NCI-H2107 treated with DMSO at 0.1 percent for 48 hours (cell line): Measurements from ENCODE around the gene AXIN1.
"Not testable (repeated sequence)": the region's sequence is repeated elsewhere in the genome, so short reads cannot be mapped to it uniquely, and the experiment has no call there.

Source experiments
- DNase-seq: peaks from one replicate; lab custom pipeline; 2025; ENCODE audit not compliant: unreplicated experiment; lab: John Stamatoyannopoulos, UW

AXIN1 gene

DNA sequence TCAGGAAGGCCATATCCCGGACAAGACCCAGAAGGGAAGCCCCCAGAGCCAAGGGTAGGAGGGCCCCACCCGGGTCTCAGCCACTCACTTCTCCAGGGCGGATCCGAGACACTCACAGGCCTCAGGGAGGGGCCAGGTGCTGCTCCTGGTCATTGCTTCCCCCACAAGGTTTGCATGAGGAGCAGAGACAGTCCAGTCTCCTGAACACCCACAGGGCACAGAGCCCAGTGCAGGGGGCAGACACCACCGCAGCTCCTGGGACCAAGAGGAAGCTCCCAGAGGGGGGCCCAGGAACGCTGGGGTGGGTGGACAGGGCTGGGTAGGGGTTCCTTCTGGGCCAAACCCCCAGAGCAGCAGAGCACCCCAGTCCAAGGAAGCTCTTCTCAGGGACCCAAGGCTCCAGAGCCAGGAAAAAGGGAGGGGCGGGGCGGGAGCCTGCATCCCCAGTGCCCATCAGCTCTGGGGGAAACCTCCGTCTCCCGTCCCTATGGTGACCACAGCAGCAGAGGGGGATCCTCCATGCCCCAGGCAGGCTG lies 18.5 kb upstream of the AXIN1 start:
- DNase-seq = no peak

- peak; percentile 83 for DNase-seq
These were observed 17.9 kb upstream of the AXIN1 start, which contains the start of gene MRPL28 for GRCh38 chr16:370443-370842. Gene MRPL28, minus strand, starts transcription at chr16:370538. Its CDS starts 320 bp downstream, at chr16:370218.

DNA sequence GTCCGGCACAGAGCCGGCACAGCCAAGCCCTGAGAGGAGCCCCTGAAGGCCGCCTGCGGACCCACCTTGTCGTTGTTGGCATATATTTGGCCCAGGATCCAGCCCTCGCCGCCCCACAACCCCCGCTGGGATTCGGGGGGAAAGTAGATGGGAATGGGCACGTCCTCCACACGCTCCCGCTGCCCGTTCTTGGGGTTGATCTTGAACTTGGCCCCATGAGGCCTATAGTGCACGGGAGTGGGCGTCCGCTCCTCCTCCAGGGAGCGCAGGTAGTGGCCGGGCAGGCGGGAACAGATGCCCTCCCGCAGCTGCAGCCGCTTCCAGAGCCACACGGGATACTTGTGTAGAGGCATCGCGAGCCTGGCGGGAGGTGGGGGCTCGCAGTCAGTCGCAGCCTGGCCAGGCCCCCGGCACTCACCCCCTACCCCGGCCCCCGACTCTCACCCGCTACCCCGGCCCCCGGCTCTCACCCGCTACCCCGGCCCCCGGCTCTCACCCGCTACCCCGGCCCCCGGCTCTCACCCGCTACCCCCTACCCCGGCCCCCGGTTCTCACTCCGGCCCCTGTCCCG lies 17.4 kb upstream of the AXIN1 start:
- no peak for DNase-seq

DNA sequence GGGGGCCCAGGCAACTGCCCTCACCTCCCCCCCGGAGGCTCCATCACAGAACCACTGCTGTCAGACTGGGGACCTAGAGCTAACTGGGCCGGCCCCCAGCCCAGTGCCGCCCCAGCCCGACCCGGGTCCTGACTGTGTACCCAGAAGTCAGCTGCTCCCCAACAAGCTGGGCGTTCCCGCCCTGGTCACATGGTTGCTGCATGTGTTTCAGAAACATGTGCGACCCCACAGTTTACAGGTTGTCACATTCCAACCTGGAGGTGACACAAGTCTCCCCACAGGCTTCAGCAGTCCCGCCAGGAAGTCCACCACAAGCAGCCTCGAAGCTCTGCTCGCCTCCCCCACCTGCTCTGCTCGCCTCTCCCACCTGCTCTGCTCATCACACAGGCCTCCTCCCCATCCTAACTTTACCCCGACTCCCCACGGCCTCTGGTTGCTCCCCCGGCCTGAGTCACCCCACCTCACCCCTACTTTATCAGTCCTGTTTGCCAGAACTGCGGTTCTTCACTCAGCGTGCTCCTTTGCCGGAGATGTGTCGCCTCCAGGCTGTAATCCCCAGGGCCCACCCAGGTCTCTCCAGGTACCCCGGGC lies 16.8 kb upstream of the AXIN1 start:
- no peak for DNase-seq

DNA sequence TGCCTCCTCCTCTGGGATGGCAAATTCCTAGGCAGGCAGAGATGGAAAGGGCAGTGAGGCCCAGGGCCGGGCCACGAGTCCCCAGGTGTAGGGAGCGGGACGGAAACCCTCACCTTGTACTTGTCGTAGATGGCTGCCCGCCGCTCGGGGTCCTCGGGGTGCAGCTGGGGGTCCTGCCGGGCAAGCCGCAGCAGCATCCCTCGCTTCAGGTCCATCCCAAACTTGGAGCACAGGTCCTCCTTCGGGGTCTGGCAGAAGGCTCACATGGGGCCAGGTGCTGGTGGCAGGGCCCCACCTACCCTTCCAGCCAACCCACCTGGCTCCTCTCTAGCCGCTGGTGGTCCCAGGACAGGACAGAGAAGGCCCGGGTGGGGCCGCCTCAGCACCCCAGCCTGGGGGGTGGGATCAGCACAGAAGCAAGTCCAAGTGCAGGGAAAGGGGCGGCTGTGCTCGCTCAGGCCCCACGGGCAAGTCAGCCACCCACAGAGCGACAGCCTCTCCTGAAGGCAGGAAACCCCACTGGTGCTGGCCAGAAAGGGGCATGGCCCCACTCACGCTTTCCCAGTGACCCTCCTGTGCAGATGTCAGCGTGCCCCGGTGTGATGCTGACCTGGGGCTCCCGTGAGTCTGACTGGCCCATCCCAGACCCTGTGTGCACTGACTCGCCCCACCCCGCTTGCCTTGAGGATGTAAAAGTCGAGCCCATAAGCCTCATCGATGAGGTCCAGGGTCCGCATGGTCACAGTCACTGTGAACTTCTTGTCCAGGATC lies 16.1 kb upstream of the AXIN1 start:
- DNase-seq = no peak

GRCh38 chr16:367333-367903 lies 14.9 kb upstream of the AXIN1 start:
- DNase-seq = no peak

GRCh38 chr16:366476-366875 lies 14.0 kb upstream of the AXIN1 start:
- no peak for DNase-seq

DNA sequence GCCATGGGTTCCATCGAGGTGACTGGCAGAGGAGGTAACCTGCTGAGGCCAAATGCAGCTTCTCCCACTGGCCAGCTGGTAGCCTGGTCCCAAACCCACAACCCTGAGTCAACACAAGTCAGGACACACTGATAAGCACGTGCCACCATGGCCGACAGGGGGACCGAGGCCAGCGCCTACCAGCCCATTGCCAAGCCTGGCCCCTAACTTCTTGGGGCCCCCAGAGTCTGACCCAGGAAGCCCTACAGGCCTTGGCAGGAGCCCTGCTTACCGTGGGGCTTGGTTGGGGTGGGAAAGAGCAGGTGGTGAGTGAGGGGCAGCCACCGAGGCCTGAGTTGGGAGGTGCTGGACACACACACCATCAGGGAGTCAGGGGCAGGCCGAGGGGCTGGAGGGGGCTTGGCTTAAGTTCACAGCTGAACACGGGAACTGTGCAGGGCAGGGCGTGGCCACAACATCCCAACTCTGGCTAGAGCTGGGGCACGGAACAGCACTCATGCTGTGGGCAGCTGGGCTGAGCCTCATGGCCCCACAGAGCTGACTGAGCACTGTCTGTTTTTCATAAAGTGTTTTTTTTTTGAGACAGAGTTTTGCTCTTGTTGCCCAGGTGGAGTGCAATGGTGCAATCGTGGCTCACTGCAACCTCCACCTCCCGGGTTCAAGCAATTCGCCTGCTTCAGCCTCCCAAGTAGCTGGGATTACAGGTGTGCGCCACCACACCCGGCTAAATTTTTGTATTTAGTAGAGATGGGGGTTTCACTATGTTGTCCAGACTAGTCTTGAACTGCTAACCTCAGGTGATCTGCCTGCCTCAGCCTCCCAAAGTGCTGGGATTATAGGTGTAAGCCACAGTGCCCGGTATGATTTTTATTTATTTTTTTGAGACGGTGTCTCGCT lies 12.3 kb upstream of the AXIN1 start:
- no peak for DNase-seq

GRCh38 chr16:363766-364490 lies 11.4 kb upstream of the AXIN1 start:
- no peak for DNase-seq

GRCh38 chr16:363110-363765 lies 10.7 kb upstream of the AXIN1 start:
- DNase-seq = no peak

DNA sequence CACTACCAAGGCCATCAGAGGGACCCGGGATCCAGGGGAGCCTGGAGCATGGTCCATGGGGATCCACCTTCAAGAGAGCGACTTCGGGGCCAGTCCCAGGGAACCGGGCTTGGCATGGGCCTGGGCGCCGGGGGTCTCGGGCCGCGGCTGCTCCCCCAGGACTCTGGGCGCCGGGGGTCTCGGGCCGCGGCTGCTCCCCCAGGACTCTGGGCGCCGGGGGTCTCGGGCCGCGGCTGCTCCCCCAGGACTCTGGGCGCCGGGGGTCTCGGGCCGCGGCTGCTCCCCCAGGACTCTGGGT lies 10.1 kb upstream of the AXIN1 start:
- DNase-seq = not testable (repeated sequence)

DNA sequence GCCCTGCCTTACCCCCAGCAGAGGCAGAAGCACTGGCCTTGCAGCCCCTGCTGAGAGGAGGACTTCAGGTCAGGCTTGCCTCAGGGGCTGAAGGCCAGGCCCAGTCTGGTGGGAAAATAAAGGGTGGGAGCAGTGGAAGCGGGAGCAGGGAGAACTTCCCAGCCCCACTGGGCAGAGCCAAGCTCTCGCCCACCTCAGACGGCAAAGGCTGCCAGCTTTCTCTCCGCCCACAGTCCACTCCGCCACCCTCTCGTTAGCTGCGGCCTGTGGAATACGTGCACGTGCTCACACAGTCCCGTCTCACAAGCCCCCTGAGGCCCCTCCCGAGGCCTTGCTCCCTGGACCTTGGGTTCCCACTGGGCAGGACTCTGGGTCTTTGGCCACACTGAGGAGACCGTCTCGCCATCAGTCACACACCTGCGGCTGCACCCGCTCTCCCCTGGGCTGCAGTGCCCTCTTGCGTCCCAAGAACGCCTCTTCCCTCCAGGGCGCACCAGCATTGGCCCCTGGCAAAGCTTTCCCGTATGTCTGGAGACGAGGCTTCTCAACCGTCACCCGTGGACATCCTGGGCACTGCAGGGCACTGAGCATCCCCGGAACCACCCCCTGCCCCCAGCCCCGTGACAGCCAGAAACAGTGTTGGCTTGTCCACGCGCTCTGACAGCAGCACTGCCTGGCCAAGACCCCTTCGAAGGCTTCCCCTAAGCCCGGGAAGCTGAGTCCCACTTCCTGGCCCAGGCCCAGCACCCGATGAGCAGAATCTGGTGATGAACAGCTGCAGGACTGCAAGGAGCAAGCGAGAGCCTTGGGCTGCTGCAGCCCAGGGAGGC lies 9.6 kb upstream of the AXIN1 start:
- peak; percentile 73 for DNase-seq

DNA sequence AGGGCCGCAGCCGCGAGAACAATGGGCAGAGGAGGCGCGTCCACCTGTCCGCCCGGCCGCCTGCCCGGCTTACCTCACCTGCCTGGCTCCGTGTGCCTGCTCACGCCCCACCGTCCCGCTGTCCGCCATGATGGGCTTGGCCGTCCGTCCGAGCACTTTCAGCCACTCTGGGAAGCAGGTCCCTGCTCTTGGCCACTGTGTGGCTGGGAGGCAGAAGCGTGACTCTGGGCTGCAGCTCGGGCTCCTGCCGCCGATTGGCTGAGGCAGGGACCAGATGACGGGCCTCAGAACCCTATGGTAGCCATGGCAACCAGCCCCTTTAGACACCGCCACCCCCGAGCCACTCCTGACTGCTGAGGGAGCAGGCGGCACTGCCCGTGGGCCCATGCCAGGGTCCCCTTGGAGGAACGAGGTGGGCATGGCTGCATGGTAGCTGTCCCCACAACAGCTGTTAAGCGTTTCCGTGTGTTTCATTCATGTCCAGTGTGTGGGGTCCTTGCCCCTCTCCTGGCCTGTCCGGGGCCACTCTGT lies 8.9 kb upstream of the AXIN1 start:
- DNase-seq = no peak

- DNase-seq = no peak
These were observed 8.3 kb upstream of the AXIN1 start for GRCh38 chr16:360698-361336.

DNA sequence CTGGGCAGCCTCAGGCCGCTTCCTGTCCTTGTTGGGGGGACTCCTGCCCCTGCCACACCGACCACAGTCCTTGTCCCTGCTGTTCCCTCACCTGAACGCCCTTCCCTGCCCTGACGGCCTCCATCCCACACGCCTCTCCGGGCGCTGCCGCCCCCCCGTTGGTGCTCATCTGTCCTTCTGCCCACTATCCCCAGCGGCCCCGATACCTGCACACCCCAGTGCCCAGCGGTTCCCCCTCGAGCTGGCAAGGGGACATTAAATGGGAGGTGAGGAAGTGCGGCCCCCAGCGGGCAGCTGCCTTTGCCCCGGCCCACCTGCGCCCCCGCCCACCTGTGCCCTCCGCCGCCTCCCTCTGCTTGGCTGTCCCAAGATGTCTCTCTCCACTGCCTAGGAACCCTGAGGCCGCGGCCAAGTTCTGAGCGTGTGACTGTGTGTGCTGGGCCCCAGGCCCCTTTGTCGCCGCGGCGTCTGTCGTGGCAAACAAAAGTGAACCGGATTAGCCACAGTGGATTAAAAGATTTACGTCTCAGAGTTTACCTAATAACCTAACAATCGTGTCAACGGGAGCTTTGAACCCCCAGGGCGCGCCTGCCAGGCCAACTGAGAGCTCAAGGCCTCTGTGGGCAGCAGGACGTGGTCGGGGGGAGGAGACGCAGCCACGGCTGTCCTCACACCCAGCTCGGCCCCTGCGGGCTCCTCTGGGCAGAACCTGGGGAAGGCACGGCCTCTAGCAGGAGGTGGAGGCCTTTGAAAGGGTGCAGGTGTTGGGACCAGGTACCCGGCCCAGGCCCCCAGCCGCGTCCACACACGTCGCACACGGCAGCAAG lies 7.6 kb upstream of the AXIN1 start:
- DNase-seq = no peak

DNA sequence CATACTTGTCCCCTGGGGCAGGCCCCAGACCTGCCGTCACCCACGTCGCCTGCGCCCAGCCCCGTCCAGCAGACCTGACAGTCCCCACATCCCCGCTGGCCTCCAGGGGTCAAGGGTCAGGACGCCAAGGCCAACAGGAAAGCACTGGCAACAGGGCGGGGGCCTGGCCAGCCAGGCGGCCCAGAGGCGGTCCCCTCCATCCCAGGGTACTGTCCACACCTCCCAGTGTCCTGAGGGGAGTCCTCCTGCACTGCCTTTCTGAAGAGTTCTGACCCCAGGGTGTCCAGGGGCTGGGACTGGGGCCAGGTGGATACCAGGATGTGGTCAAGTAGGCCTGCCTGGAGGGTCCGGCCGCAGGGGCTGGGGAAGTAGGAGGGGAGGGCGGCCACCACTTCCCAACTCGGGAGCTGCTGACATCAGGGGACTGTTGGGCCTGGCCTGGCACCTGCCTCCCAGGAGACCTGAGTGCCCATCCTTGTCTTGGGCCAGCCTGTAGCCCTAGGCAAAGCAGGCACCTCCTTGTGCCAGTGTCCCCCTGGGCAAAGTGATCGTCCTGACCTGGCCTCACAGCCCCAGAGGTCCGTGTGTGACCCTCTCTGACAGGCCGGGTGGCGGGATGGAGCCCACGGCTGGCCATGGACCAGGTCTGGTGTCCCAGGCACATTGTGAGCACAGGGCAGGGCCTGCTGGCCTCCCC lies 6.7 kb upstream of the AXIN1 start:
- no peak for DNase-seq

DNA sequence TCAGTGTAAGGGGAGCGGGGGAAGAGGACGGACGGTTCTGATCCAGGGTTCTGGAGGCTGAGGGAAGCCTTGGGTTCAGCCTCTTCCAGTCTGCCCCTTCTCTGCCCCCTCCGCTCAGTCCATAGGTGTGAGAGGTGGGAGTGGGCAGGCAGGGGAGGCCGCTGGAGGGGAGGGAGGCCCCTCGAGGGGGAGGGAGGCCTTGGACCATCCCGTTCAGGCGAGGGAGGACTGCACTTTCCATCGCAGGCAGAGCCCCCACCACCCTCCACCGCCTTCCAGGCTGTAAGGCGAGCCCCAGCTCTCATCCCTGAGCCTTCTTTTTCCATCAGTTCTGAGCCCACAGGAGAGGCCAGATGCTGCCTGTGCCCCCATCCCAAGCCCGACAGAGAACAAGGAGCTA lies 4.2 kb upstream of the AXIN1 start:
- no peak for DNase-seq
